Measurements from ENCODE around the gene SASH1.

The SASH1 gene

GRCh38 chr6:148472171-148473105, 129.8 kb downstream of the SASH1 start:
- in situ Hi-C loops (cut with MboI; ENCODE audit: low pct_unique_long_range_greater_than_20kb, low sequenced_read_pairs, unreplicated experiment) = no loop called here
- no peak for TF ChIP-seq CTCF (IDR thresholded peaks at IDR 0.05; ENCODE audit: extremely low read depth, insufficient read depth, missing control alignments)

GRCh38 chr6:148479497-148479896, 136.9 kb downstream of the SASH1 start:
- TF ChIP-seq CTCF (IDR thresholded peaks at IDR 0.05; ENCODE audit: extremely low read depth, insufficient read depth, missing control alignments) = no peak
- DNase-seq (ENCODE audit: low spot score) = no peak
- in situ Hi-C loops (cut with MboI; ENCODE audit: low pct_unique_long_range_greater_than_20kb, low sequenced_read_pairs, unreplicated experiment) = no loop called here

More at GRCh38 chr6:148472171-148473105, 129.8 kb downstream of the SASH1 start:
- DNase-seq (ENCODE audit: low spot score) = no peak

- in situ Hi-C loops (cut with MboI; ENCODE audit: low pct_unique_long_range_greater_than_20kb, low sequenced_read_pairs, unreplicated experiment) = no loop called here
- no peak for TF ChIP-seq CTCF (IDR thresholded peaks at IDR 0.05; ENCODE audit: extremely low read depth, insufficient read depth, missing control alignments)
Observed at GRCh38 chr6:148487461-148487860, 144.8 kb downstream of the SASH1 start.

GRCh38 chr6:148491638-148492251, 149.1 kb downstream of the SASH1 start:
- no peak for TF ChIP-seq CTCF (IDR thresholded peaks at IDR 0.05; ENCODE audit: extremely low read depth, insufficient read depth, missing control alignments)
- DNase-seq (ENCODE audit: low spot score) = no peak
- in situ Hi-C loops (cut with MboI; ENCODE audit: low pct_unique_long_range_greater_than_20kb, low sequenced_read_pairs, unreplicated experiment) = no loop called here

More at GRCh38 chr6:148487461-148487860, 144.8 kb downstream of the SASH1 start:
- DNase-seq (ENCODE audit: low spot score) = no peak

GRCh38 chr6:148492654-148493290, 150.1 kb downstream of the SASH1 start:
- in situ Hi-C loops (cut with MboI; ENCODE audit: low pct_unique_long_range_greater_than_20kb, low sequenced_read_pairs, unreplicated experiment) = no loop called here
- DNase-seq (ENCODE audit: low spot score) = no peak
- no peak for TF ChIP-seq CTCF (IDR thresholded peaks at IDR 0.05; ENCODE audit: extremely low read depth, insufficient read depth, missing control alignments)

- in situ Hi-C loops (cut with MboI; ENCODE audit: low pct_unique_long_range_greater_than_20kb, low sequenced_read_pairs, unreplicated experiment) = no loop called here
- TF ChIP-seq CTCF (IDR thresholded peaks at IDR 0.05; ENCODE audit: extremely low read depth, insufficient read depth, missing control alignments) = no peak
- DNase-seq (ENCODE audit: low spot score) = no peak
Observed at GRCh38 chr6:148493424-148493823, 150.8 kb downstream of the SASH1 start.
